Liver (tissue), 3 donors: ENCODE data around the gene SEPTIN8.

Experiments
- EGR1 ChIP-seq, 2 donors: IDR thresholded peaks; 2 replicates each; pipeline ENCODE4 v1.6.1; 2016 to 2018; ENCODE audit warnings: antibody characterized with exemption in 2 of 2, low read depth in 2 of 2
- GABPA ChIP-seq, 2 donors: IDR thresholded peaks in 1 of 2; conservative IDR thresholded peaks in 1 of 2; 2 replicates each; pipeline ENCODE4 v1.6.1; 2016; ENCODE audit warnings: antibody characterized with exemption in 2 of 2, mild to moderate bottlenecking in 1 of 2, moderate library complexity in 1 of 2
- HNF4A ChIP-seq, 2 donors: conservative IDR thresholded peaks; 2 replicates each; pipeline ENCODE4 v1.6.1; 2016; ENCODE audit warnings: antibody characterized with exemption in 2 of 2, mild to moderate bottlenecking in 2 of 2
- JUND ChIP-seq, 2 donors: IDR thresholded peaks; 2 replicates each; pipeline ENCODE4 v1.6.1; 2016; ENCODE audit warnings: antibody characterized with exemption in 2 of 2
- NR2F2 ChIP-seq: IDR thresholded peaks from 2 replicates; pipeline ENCODE4 v1.6.1; 2016; ENCODE audit warnings: antibody characterized with exemption
- RAD21 ChIP-seq, 2 donors: IDR thresholded peaks; 2 replicates each; pipeline ENCODE4 v1.6.1; 2016; ENCODE audit warnings: antibody characterized with exemption in 2 of 2, mild to moderate bottlenecking in 2 of 2
- SP1 ChIP-seq: IDR thresholded peaks from 2 replicates; pipeline ENCODE4 v1.6.1; 2018; ENCODE audit warnings: antibody characterized with exemption, mild to moderate bottlenecking
- TAF1 ChIP-seq: conservative IDR thresholded peaks from 2 replicates; pipeline ENCODE4 v1.6.1; 2016; ENCODE audit warnings: antibody characterized with exemption, mild to moderate bottlenecking
- TF ChIP-seq, protein P1 (sequence below): IDR thresholded peaks from 2 replicates; pipeline ENCODE4 v1.6.1; 2016; ENCODE audit warnings: antibody characterized with exemption, mild to moderate bottlenecking
- TF ChIP-seq, protein P2 (sequence below): fragments of 150-350 bp; IDR thresholded peaks from 2 replicates; pipeline ENCODE4 v1.5.1; 2017; ENCODE audit warnings: improper control_type of control experiment, low read depth, low read length; ENCODE audit not compliant: missing input control
- TF ChIP-seq, protein P3 (sequence below): IDR thresholded peaks from 2 replicates; pipeline ENCODE4 v1.6.1; 2016; ENCODE audit warnings: antibody characterized with exemption
- TF ChIP-seq, protein P4 (sequence below): IDR thresholded peaks from 2 replicates; pipeline ENCODE4 v1.6.1; 2016; ENCODE audit warnings: antibody characterized with exemption
- TF ChIP-seq, protein P5 (sequence below): IDR thresholded peaks from 2 replicates; pipeline ENCODE4 v1.6.1; 2016; ENCODE audit warnings: antibody characterized with exemption
- donor health status: healthy.
- donor health status: healthy.

DNA sequence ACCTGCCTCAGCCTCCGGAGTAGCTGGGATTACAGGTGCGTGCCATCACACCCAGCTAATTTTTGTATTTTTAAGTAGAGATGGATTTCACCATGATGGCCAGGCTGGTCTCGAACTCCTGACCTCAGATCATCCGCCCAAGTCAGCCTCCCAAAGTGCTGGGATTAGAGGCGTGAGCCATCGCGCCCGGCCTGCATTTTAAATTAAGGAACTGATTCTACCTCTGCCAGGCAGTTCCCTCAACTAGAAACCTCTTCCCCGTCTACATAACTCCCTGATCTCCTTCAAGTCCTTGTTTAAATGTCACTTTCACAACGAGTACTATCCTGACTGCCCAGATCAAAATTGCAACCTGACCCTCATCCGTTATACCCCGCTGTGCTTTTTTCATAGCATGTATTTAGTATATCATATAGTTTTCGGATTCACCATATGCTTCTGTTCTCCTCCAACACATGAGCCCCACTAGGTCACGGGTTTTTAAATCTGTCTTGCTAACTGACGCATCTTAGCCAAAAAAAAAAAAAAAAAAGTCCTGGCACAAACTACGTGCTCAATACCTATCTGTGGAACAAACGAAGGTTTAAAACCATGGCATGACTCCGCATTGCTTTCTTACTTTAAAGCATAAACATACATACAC, 35.2 kb upstream of the SEPTIN8 start:
- no peak for TF ChIP-seq RAD21 (IDR thresholded peaks at IDR 0.05)
- TF ChIP-seq, protein P1, sequence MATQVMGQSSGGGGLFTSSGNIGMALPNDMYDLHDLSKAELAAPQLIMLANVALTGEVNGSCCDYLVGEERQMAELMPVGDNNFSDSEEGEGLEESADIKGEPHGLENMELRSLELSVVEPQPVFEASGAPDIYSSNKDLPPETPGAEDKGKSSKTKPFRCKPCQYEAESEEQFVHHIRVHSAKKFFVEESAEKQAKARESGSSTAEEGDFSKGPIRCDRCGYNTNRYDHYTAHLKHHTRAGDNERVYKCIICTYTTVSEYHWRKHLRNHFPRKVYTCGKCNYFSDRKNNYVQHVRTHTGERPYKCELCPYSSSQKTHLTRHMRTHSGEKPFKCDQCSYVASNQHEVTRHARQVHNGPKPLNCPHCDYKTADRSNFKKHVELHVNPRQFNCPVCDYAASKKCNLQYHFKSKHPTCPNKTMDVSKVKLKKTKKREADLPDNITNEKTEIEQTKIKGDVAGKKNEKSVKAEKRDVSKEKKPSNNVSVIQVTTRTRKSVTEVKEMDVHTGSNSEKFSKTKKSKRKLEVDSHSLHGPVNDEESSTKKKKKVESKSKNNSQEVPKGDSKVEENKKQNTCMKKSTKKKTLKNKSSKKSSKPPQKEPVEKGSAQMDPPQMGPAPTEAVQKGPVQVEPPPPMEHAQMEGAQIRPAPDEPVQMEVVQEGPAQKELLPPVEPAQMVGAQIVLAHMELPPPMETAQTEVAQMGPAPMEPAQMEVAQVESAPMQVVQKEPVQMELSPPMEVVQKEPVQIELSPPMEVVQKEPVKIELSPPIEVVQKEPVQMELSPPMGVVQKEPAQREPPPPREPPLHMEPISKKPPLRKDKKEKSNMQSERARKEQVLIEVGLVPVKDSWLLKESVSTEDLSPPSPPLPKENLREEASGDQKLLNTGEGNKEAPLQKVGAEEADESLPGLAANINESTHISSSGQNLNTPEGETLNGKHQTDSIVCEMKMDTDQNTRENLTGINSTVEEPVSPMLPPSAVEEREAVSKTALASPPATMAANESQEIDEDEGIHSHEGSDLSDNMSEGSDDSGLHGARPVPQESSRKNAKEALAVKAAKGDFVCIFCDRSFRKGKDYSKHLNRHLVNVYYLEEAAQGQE = no peak
- TF ChIP-seq, protein P2, sequence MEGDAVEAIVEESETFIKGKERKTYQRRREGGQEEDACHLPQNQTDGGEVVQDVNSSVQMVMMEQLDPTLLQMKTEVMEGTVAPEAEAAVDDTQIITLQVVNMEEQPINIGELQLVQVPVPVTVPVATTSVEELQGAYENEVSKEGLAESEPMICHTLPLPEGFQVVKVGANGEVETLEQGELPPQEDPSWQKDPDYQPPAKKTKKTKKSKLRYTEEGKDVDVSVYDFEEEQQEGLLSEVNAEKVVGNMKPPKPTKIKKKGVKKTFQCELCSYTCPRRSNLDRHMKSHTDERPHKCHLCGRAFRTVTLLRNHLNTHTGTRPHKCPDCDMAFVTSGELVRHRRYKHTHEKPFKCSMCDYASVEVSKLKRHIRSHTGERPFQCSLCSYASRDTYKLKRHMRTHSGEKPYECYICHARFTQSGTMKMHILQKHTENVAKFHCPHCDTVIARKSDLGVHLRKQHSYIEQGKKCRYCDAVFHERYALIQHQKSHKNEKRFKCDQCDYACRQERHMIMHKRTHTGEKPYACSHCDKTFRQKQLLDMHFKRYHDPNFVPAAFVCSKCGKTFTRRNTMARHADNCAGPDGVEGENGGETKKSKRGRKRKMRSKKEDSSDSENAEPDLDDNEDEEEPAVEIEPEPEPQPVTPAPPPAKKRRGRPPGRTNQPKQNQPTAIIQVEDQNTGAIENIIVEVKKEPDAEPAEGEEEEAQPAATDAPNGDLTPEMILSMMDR = no peak
- TF ChIP-seq EGR1 (IDR thresholded peaks at IDR 0.05; ENCODE audit: low read depth in 2 of 2) = no peak
- TF ChIP-seq HNF4A (conservative IDR thresholded peaks at IDR 0.05) = no peak
- no peak for TF ChIP-seq NR2F2
- no peak for TF ChIP-seq JUND (IDR thresholded peaks at IDR 0.05)
- TF ChIP-seq, protein P3, sequence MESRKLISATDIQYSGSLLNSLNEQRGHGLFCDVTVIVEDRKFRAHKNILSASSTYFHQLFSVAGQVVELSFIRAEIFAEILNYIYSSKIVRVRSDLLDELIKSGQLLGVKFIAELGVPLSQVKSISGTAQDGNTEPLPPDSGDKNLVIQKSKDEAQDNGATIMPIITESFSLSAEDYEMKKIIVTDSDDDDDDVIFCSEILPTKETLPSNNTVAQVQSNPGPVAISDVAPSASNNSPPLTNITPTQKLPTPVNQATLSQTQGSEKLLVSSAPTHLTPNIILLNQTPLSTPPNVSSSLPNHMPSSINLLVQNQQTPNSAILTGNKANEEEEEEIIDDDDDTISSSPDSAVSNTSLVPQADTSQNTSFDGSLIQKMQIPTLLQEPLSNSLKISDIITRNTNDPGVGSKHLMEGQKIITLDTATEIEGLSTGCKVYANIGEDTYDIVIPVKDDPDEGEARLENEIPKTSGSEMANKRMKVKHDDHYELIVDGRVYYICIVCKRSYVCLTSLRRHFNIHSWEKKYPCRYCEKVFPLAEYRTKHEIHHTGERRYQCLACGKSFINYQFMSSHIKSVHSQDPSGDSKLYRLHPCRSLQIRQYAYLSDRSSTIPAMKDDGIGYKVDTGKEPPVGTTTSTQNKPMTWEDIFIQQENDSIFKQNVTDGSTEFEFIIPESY = no peak
- TF ChIP-seq, protein P4, sequence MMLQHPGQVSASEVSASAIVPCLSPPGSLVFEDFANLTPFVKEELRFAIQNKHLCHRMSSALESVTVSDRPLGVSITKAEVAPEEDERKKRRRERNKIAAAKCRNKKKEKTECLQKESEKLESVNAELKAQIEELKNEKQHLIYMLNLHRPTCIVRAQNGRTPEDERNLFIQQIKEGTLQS = no peak
- TF ChIP-seq, protein P5, sequence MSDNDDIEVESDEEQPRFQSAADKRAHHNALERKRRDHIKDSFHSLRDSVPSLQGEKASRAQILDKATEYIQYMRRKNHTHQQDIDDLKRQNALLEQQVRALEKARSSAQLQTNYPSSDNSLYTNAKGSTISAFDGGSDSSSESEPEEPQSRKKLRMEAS = no peak
- TF ChIP-seq TAF1 = no peak
- TF ChIP-seq SP1 = no peak
- no peak for TF ChIP-seq GABPA (IDR thresholded peaks at IDR 0.05 in 1 of 2, conservative IDR thresholded peaks at IDR 0.05 in 1 of 2)
